Liver (tissue), 9 donors: ENCODE measurements around the gene GNAO1. TPM values are rescaled to one million over a fixed set of nuclear protein-coding genes. Genes with fewer than 3 reads are reported as not detected.

Source experiments
- DNase-seq: peaks from one replicate; pipeline ENCODE4 v3.0.0-alpha.2; 2017; ENCODE audit warnings: low spot score
- H3K27ac ChIP-seq, 2 donors: one replicate each; pipeline ENCODE4 v1.7.0; 2013; ENCODE audit warnings: inconsistent platforms in 2 of 2, low read length in 2 of 2, control low read depth in 1 of 2, low read depth in 1 of 2, mild to moderate bottlenecking in 1 of 2
- H3K27me3 ChIP-seq, 4 donors: one replicate each; pipeline versions ENCODE4 v1.6.1 to v1.7.0; 2013; ENCODE audit warnings: low read length in 3 of 4, inconsistent platforms in 1 of 4, mild to moderate bottlenecking in 1 of 4, moderate library complexity in 1 of 4; ENCODE audit not compliant: control insufficient read depth in 4 of 4, insufficient read depth in 4 of 4
- H3K36me3 ChIP-seq, 4 donors: one replicate each; pipeline versions ENCODE4 v1.6.1 to v1.7.0; 2013; ENCODE audit warnings: low read length in 3 of 4, mild to moderate bottlenecking in 3 of 4, low read depth in 1 of 4, moderate library complexity in 1 of 4; ENCODE audit not compliant: control insufficient read depth in 4 of 4, insufficient read depth in 3 of 4
- H3K4me1 ChIP-seq, 4 donors: one replicate each; pipeline versions ENCODE4 v1.6.1 to v1.7.0; 2013; ENCODE audit warnings: low read length in 3 of 4, mild to moderate bottlenecking in 3 of 4, moderate library complexity in 1 of 4; ENCODE audit not compliant: control insufficient read depth in 4 of 4, insufficient read depth in 4 of 4
- H3K4me3 ChIP-seq, 3 donors: one replicate each; pipeline versions ENCODE4 v1.6.1 to v1.7.0; 2013; ENCODE audit warnings: low read length in 3 of 3, control low read depth in 1 of 3, low read depth in 1 of 3, mild to moderate bottlenecking in 1 of 3
- H3K9ac ChIP-seq, 2 donors: one replicate each; pipeline ENCODE4 v1.7.0; 2013; ENCODE audit warnings: low read length in 2 of 2, mild to moderate bottlenecking in 2 of 2, moderate library complexity in 2 of 2, control low read depth in 1 of 2, low read depth in 1 of 2
- H3K9me3 ChIP-seq, 4 donors: one replicate each; pipeline versions ENCODE4 v1.6.1 to v1.7.0; 2013; ENCODE audit warnings: low read length in 3 of 4; ENCODE audit not compliant: control insufficient read depth in 4 of 4
- EGR1 ChIP-seq, 2 donors: IDR thresholded peaks; 2 replicates each; pipeline ENCODE4 v1.6.1; 2016 to 2018; ENCODE audit warnings: antibody characterized with exemption in 2 of 2, low read depth in 2 of 2
- FOXA1 ChIP-seq: IDR thresholded peaks from 2 replicates; pipeline ENCODE4 v1.6.1; 2016; ENCODE audit warnings: antibody characterized with exemption
- FOXA2 ChIP-seq: IDR thresholded peaks from 2 replicates; pipeline ENCODE4 v1.6.1; 2016; ENCODE audit warnings: antibody characterized with exemption
- GABPA ChIP-seq, 2 donors: IDR thresholded peaks in 1 of 2; conservative IDR thresholded peaks in 1 of 2; 2 replicates each; pipeline ENCODE4 v1.6.1; 2016; ENCODE audit warnings: antibody characterized with exemption in 2 of 2, mild to moderate bottlenecking in 1 of 2, moderate library complexity in 1 of 2
- HNF4A ChIP-seq, 2 donors: conservative IDR thresholded peaks; 2 replicates each; pipeline ENCODE4 v1.6.1; 2016; ENCODE audit warnings: antibody characterized with exemption in 2 of 2, mild to moderate bottlenecking in 2 of 2
- HNF4G ChIP-seq: IDR thresholded peaks from 2 replicates; pipeline ENCODE4 v1.6.1; 2016; ENCODE audit warnings: antibody characterized with exemption
- JUND ChIP-seq, 2 donors: IDR thresholded peaks; 2 replicates each; pipeline ENCODE4 v1.6.1; 2016; ENCODE audit warnings: antibody characterized with exemption in 2 of 2
- RAD21 ChIP-seq, 2 donors: IDR thresholded peaks; 2 replicates each; pipeline ENCODE4 v1.6.1; 2016; ENCODE audit warnings: antibody characterized with exemption in 2 of 2, mild to moderate bottlenecking in 2 of 2
- RXRA ChIP-seq, 2 donors: IDR thresholded peaks; 2 replicates each; pipeline ENCODE4 v1.6.1; 2017 to 2018; ENCODE audit warnings: antibody characterized with exemption in 2 of 2, mild to moderate bottlenecking in 1 of 2
- SP1 ChIP-seq: IDR thresholded peaks from 2 replicates; pipeline ENCODE4 v1.6.1; 2018; ENCODE audit warnings: antibody characterized with exemption, mild to moderate bottlenecking
- TAF1 ChIP-seq: conservative IDR thresholded peaks from 2 replicates; pipeline ENCODE4 v1.6.1; 2016; ENCODE audit warnings: antibody characterized with exemption, mild to moderate bottlenecking
- YY1 ChIP-seq: IDR thresholded peaks from 2 replicates; pipeline ENCODE4 v1.6.1; 2016; ENCODE audit warnings: antibody characterized with exemption, mild to moderate bottlenecking
- WGBS: extraction: QIAGEN DNeasy Blood & Tissue Kit; methylation state at CpG from one replicate; pipeline ENCODE4 v1.1.7; 2013; 5-methylcytosine and 5-hydroxymethylcytosine counted together
- polyA plus RNA-seq, 2 donors: library from polyadenylated mRNA; stranded (reverse) in 1 of 2; unstranded in 1 of 2; fragments of 200-250 nt in 1 of 2; fragments of >200 nt in 1 of 2; fragmentation: Nextera tagmentation in 1 of 2; extraction: Ambion mirVana in 1 of 2; gene quantifications; one replicate each; pipeline versions ENCODE4 v1.2.1 to v1.2.3, GENCODE V29; 2013 to 2015
- total RNA-seq, 2 donors: library from RNA; depleted of rRNA; stranded (reverse); fragments of >200 nt; gene quantifications; one replicate each; pipeline ENCODE4 v1.2.3, GENCODE V29; 2014
- TF ChIP-seq, protein P1 (sequence below): IDR thresholded peaks from 2 replicates; pipeline ENCODE4 v1.6.1; 2016; ENCODE audit warnings: antibody characterized with exemption, mild to moderate bottlenecking
- TF ChIP-seq, protein P2 (sequence below): IDR thresholded peaks from 2 replicates; pipeline ENCODE4 v1.6.1; 2016; ENCODE audit warnings: antibody characterized with exemption
- TF ChIP-seq, protein P3 (sequence below): IDR thresholded peaks from 2 replicates; pipeline ENCODE4 v1.6.1; 2016; ENCODE audit warnings: antibody characterized with exemption
- TF ChIP-seq, protein P4 (sequence below): IDR thresholded peaks from 2 replicates; pipeline ENCODE4 v1.6.1; 2016; ENCODE audit warnings: antibody characterized with exemption
- TF ChIP-seq, protein P5 (sequence below): fragments of 150-350 bp; IDR thresholded peaks from 2 replicates; pipeline ENCODE4 v1.5.1; 2017; ENCODE audit warnings: improper control_type of control experiment, low read depth, low read length; ENCODE audit not compliant: missing input control
- donor health status: healthy.
- donor health status: healthy.
- donor health status: healthy.
- donor health status: healthy.
- donor health status: healthy.

GNAO1 gene
- total and polyA plus RNA-seq, 4 donors: 0.61 to 15.1 (median 7.0) TPM

DNA sequence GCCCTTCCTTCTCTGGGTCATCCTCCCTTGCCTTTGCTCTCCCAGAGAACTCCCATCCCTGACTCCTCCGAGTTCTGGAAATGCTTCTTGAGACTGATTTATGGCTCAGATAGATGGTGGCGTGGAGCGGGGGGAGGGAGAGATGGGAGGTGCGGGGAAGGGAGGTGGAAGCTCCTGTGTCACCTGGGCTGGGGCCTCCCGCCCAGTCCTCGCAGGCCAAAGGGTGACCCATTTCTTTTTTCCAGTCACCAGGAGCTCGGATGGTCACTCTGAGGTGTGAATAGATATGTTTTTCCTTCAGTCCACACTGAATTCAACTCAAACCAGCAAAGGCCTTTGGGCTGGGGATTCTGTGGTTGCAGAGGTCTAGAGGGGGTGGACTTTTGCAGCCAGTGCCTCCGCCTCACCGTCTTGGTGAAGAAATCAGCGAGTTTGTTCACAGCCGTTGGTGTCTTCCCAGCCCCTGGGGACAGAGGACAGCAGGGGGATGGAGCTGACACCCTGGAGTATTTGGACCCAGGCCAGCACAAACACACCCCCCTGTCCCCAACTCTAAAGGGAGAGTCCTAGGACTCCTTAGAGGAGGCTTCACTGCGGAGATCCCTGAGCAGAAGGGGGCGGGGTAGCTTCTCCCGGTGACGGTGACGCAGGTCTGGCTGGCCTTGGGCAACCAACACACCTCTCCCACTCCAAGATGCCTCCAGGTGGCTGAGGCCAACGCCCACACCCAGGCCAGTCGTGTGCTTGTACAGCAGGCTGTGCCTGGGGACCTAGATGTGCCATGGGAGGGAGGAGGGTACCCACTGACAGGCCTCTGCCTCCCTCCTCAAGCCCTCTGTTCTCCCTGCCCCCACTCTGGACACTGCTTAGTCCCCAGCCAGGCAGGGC, 153.5 kb downstream of the GNAO1 start:
- DNase-seq: no peak

DNA sequence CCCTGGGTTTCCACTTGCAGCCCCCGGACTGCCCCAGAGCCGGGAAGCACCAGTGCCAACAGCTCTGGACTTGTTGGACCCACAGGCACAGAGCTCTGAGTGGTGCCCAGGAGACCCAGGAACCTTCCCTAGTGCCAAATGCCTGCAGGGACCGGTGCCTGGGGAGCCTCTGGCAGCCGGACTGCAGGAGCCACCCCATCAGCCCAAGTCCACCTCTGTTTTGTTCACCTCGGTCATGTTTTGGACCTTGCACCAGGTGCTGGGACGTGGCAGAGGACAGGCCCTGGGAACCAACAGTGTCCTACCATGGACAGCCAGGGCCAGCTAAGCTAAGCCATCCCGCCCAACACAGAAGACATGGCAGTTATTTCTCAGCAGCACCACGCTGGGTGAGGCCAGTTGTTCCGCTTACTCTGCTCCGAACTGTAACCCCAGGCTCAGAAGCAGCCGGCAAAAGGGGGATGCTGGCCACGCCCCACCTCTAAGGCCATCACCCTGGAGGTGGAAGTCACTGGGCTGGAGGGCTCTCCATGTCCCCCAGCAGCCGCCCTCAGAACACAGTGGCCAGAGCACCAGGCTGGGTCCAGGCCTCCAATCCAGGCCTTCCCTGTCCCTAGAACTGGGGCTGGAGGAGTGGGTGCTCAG, 154.2 kb downstream of the GNAO1 start:
- Histone ChIP-seq H3K4me1 (peaks cover 7 to 51% (median 41%) of the 10 kb centered on the region in 4 donors), H3K27ac (peak overlapping the region; percentile 67 to 79), H3K27me3 (no peaks in the 10 kb centered on the region), H3K4me3 (no peak overlapping the region), H3K9ac (no peak overlapping the region), H3K9me3 (no peaks in the 10 kb centered on the region), H3K36me3 (peaks cover 0 to 24% (median 8%) of the 10 kb centered on the region in 4 donors)
- peak; percentile 94 for TF ChIP-seq SP1
- peak; percentile 98 to 100 for TF ChIP-seq HNF4A (conservative IDR thresholded peaks at IDR 0.05)
- TF ChIP-seq, protein P1, sequence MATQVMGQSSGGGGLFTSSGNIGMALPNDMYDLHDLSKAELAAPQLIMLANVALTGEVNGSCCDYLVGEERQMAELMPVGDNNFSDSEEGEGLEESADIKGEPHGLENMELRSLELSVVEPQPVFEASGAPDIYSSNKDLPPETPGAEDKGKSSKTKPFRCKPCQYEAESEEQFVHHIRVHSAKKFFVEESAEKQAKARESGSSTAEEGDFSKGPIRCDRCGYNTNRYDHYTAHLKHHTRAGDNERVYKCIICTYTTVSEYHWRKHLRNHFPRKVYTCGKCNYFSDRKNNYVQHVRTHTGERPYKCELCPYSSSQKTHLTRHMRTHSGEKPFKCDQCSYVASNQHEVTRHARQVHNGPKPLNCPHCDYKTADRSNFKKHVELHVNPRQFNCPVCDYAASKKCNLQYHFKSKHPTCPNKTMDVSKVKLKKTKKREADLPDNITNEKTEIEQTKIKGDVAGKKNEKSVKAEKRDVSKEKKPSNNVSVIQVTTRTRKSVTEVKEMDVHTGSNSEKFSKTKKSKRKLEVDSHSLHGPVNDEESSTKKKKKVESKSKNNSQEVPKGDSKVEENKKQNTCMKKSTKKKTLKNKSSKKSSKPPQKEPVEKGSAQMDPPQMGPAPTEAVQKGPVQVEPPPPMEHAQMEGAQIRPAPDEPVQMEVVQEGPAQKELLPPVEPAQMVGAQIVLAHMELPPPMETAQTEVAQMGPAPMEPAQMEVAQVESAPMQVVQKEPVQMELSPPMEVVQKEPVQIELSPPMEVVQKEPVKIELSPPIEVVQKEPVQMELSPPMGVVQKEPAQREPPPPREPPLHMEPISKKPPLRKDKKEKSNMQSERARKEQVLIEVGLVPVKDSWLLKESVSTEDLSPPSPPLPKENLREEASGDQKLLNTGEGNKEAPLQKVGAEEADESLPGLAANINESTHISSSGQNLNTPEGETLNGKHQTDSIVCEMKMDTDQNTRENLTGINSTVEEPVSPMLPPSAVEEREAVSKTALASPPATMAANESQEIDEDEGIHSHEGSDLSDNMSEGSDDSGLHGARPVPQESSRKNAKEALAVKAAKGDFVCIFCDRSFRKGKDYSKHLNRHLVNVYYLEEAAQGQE: peak; percentile 93
- peak; percentile 97 for TF ChIP-seq HNF4G
- TF ChIP-seq RAD21 (IDR thresholded peaks at IDR 0.05): peak in 1 of 2 donors; percentile 54
- peak; percentile 95 for TF ChIP-seq RXRA (IDR thresholded peaks at IDR 0.05)
- peak in 1 of 2 donors; percentile 34 for TF ChIP-seq JUND (IDR thresholded peaks at IDR 0.05)
- TF ChIP-seq, protein P2, sequence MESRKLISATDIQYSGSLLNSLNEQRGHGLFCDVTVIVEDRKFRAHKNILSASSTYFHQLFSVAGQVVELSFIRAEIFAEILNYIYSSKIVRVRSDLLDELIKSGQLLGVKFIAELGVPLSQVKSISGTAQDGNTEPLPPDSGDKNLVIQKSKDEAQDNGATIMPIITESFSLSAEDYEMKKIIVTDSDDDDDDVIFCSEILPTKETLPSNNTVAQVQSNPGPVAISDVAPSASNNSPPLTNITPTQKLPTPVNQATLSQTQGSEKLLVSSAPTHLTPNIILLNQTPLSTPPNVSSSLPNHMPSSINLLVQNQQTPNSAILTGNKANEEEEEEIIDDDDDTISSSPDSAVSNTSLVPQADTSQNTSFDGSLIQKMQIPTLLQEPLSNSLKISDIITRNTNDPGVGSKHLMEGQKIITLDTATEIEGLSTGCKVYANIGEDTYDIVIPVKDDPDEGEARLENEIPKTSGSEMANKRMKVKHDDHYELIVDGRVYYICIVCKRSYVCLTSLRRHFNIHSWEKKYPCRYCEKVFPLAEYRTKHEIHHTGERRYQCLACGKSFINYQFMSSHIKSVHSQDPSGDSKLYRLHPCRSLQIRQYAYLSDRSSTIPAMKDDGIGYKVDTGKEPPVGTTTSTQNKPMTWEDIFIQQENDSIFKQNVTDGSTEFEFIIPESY: no peak
- TF ChIP-seq FOXA2: no peak
- TF ChIP-seq YY1: peak; percentile 90
- no peak for DNase-seq
- 63% methylated on average over 13 of the region's 13 CpGs for WGBS

More for the DNA sequence above, 153.5 kb downstream of the GNAO1 start:
- no peak overlapping the region for H3K9ac ChIP-seq
- H3K27me3 ChIP-seq: no peaks in the 10 kb centered on the region
- H3K4me3 ChIP-seq: no peak overlapping the region
- H3K36me3 ChIP-seq: peaks cover 0 to 32% (median 9%) of the 10 kb centered on the region in 4 donors
- peak overlapping the region; percentile 67 to 79 for H3K27ac ChIP-seq
- no peak for TF ChIP-seq FOXA2
- TF ChIP-seq EGR1 (IDR thresholded peaks at IDR 0.05; ENCODE audit: low read depth in 2 of 2): no peak
- TF ChIP-seq RAD21 (IDR thresholded peaks at IDR 0.05): no peak
- TF ChIP-seq, protein P2: no peak
- no peak for TF ChIP-seq TAF1
- TF ChIP-seq FOXA1: no peak
- no peak for TF ChIP-seq SP1
- no peak for TF ChIP-seq RXRA (IDR thresholded peaks at IDR 0.05)
- TF ChIP-seq GABPA (IDR thresholded peaks at IDR 0.05 in 1 of 2, conservative IDR thresholded peaks at IDR 0.05 in 1 of 2): no peak
- TF ChIP-seq, protein P3, sequence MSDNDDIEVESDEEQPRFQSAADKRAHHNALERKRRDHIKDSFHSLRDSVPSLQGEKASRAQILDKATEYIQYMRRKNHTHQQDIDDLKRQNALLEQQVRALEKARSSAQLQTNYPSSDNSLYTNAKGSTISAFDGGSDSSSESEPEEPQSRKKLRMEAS: no peak
- TF ChIP-seq, protein P4, sequence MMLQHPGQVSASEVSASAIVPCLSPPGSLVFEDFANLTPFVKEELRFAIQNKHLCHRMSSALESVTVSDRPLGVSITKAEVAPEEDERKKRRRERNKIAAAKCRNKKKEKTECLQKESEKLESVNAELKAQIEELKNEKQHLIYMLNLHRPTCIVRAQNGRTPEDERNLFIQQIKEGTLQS: no peak
- TF ChIP-seq, protein P5, sequence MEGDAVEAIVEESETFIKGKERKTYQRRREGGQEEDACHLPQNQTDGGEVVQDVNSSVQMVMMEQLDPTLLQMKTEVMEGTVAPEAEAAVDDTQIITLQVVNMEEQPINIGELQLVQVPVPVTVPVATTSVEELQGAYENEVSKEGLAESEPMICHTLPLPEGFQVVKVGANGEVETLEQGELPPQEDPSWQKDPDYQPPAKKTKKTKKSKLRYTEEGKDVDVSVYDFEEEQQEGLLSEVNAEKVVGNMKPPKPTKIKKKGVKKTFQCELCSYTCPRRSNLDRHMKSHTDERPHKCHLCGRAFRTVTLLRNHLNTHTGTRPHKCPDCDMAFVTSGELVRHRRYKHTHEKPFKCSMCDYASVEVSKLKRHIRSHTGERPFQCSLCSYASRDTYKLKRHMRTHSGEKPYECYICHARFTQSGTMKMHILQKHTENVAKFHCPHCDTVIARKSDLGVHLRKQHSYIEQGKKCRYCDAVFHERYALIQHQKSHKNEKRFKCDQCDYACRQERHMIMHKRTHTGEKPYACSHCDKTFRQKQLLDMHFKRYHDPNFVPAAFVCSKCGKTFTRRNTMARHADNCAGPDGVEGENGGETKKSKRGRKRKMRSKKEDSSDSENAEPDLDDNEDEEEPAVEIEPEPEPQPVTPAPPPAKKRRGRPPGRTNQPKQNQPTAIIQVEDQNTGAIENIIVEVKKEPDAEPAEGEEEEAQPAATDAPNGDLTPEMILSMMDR: no peak
- no peak for TF ChIP-seq JUND (IDR thresholded peaks at IDR 0.05)
- H3K4me1 ChIP-seq: peaks cover 4 to 51% (median 38%) of the 10 kb centered on the region in 4 donors
- 70% methylated on average over 18 of the region's 18 CpGs for WGBS
- no peaks in the 10 kb centered on the region for H3K9me3 ChIP-seq
